Esophagus squamous epithelium (tissue), 4 donors: ENCODE data around the gene NCS1.

Source experiments
- CTCF ChIP-seq, 6 experiments: fragments of 450-650 bp in 4 of 6; fragments of 200-600 bp in 2 of 6; sonication (generic) in 2 of 6; IDR thresholded peaks; one replicate each; pipeline ENCODE4 v1.5.1; 2016 to 2019; ENCODE audit warnings: antibody characterized with exemption in 6 of 6, mild to moderate bottlenecking in 4 of 6, moderate library complexity in 4 of 6
- POLR2A ChIP-seq, 4 donors: fragments of 450-650 bp; IDR thresholded peaks; one replicate each; pipeline ENCODE4 v1.6.1; 2017; ENCODE audit warnings: antibody characterized with exemption in 4 of 4, mild to moderate bottlenecking in 4 of 4, moderate library complexity in 3 of 4

- TF ChIP-seq POLR2A (IDR thresholded peaks at IDR 0.05) (no peak), CTCF (IDR thresholded peaks at IDR 0.05) (no peak)
These were observed 91.6 kb downstream of the NCS1 start for GRCh38 chr9:130263601-130264413.
